GM12878 (cell line): ENCODE data around the gene UBASH3B. TPM values are rescaled to one million over a fixed set of nuclear protein-coding genes. Genes with fewer than 3 reads are reported as not detected.

ENCODE experiments used
- ATAC-seq: fragments of 200-7000 bp; cut with Tn5 transposase; 3 replicates; pipeline ENCODE4 v1.9.1; 2020; ENCODE audit warnings: mild to moderate bottlenecking, moderate library complexity
- BruUV-seq: library from RNA; stranded (reverse); fragments of 400-500 nt; replicated peaks from 2 replicates; lab custom pipeline; 2021; lab: Mats Ljungman, UMichigan
- CTCF ChIA-PET: fragments of 300-600 bp; sonication (Branson Sonifier 250); formaldehyde crosslinking; extraction: SDS; loops from one replicate; lab custom pipeline; 2021; ENCODE audit warnings: inconsistent platforms; lab: Yijun Ruan, JAX
- POLR2A ChIA-PET: fragments of 350-600 bp; formaldehyde crosslinking; extraction: SDS; loops from one replicate; lab custom pipeline; 2021; ENCODE audit warnings: inconsistent platforms; lab: Charles Lee
- RAD21 ChIA-PET: fragments of 300-600 bp; sonication (Branson Sonifier 250); formaldehyde crosslinking; loops from one replicate; lab custom pipeline; 2023; ENCODE audit warnings: antibody characterized with exemption; ENCODE audit not compliant: unreplicated experiment; lab: Charles Lee
- SMC1A ChIA-PET: fragments of 300-600 bp; sonication (Branson Sonifier 250); formaldehyde crosslinking; loops from one replicate; lab custom pipeline; 2023; ENCODE audit not compliant: unreplicated experiment, uncharacterized antibody; lab: Charles Lee
- DNase-seq: peaks from one replicate; pipeline ENCODE4 v3.0.0-alpha.2; 2011; ENCODE audit warnings: low read depth, low spot score
- FAIRE-seq: peaks from 3 replicates; lab custom pipeline; 2011; peaks lifted over from hg19 to GRCh38; lab: Jason Lieb, UNC
- H2AFZ ChIP-seq: 2 replicates; pipeline ENCODE4 v1.6.0; 2011; ENCODE audit warnings: low read depth, low read length, control low read depth; ENCODE audit not compliant: control insufficient read depth
- H3K27ac ChIP-seq: 2 replicates; pipeline ENCODE4 v1.5.1; 2011; ENCODE audit warnings: control low read depth; ENCODE audit not compliant: control insufficient read depth, insufficient read depth
- H3K27me3 ChIP-seq, 2 experiments: replicated peaks in 1 of 2; 2 replicates each; pipeline versions ENCODE4 v1.6.0 to v1.6.1; 2011; ENCODE audit warnings: low read length in 1 of 2; ENCODE audit not compliant: control insufficient read depth in 2 of 2, insufficient read depth in 2 of 2
- H3K36me3 ChIP-seq, 2 experiments: 2 replicates each; pipeline ENCODE4 v1.5.1; 2011; ENCODE audit warnings: low read length in 1 of 2; ENCODE audit not compliant: control insufficient read depth in 2 of 2, insufficient read depth in 2 of 2
- H3K4me1 ChIP-seq: 2 replicates; pipeline ENCODE4 v1.6.1; 2011; ENCODE audit warnings: mild to moderate bottlenecking, low read length, moderate library complexity, mixed read lengths; ENCODE audit not compliant: control insufficient read depth, insufficient read depth
- H3K4me2 ChIP-seq: 2 replicates; pipeline ENCODE4 v1.6.0; 2011; ENCODE audit warnings: control low read depth; ENCODE audit not compliant: control insufficient read depth, insufficient read depth
- H3K4me3 ChIP-seq: fragments of 200-600 bp; sonication (generic); 2 replicates; pipeline ENCODE4 v1.5.1; 2016
- H3K79me2 ChIP-seq: 2 replicates; pipeline ENCODE4 v1.6.0; 2011; ENCODE audit warnings: low read length; ENCODE audit not compliant: control insufficient read depth, insufficient read depth
- H3K9ac ChIP-seq: 2 replicates; pipeline ENCODE4 v1.8.0; 2011; ENCODE audit warnings: low read length, control low read depth, mixed read lengths; ENCODE audit not compliant: control insufficient read depth, insufficient read depth
- H3K9me3 ChIP-seq: replicated peaks from 3 replicates; pipeline ENCODE4 v1.5.1; 2011; ENCODE audit warnings: mild to moderate bottlenecking, low read length; ENCODE audit not compliant: control insufficient read depth, insufficient read depth
- H4K20me1 ChIP-seq: 2 replicates; pipeline ENCODE4 v1.6.0; 2011; ENCODE audit not compliant: control insufficient read depth, insufficient read depth
- DPF2 ChIP-seq: fragments of 450-650 bp; IDR thresholded peaks from 2 replicates; pipeline ENCODE4 v1.6.1; 2017; ENCODE audit warnings: mild to moderate bottlenecking
- EED ChIP-seq: sonication (generic); IDR thresholded peaks from 2 replicates; pipeline ENCODE4 v1.6.1; 2016; ENCODE audit warnings: antibody characterized with exemption, low read depth
- FOXM1 ChIP-seq: IDR thresholded peaks from 2 replicates; pipeline ENCODE4 v1.6.1; 2012; ENCODE audit warnings: low read depth, mild to moderate bottlenecking, inconsistent platforms, low read length, moderate library complexity
- HDGF ChIP-seq: fragments of 450-650 bp; IDR thresholded peaks from 2 replicates; pipeline ENCODE4 v1.6.1; 2016; ENCODE audit warnings: antibody characterized with exemption
- MAX ChIP-seq: IDR thresholded peaks from 2 replicates; pipeline ENCODE4 v1.6.1; 2012; ENCODE audit warnings: low read depth, low read length, improper control_type of control experiment
- MXI1 ChIP-seq: fragments of 150-350 bp; IDR thresholded peaks from 2 replicates; pipeline ENCODE4 v1.6.1; 2011; ENCODE audit warnings: low read depth, mild to moderate bottlenecking, inconsistent platforms, low read length, improper control_type of control experiment
- NR2C2 ChIP-seq: IDR thresholded peaks from 2 replicates; pipeline ENCODE4 v1.6.1; 2011; ENCODE audit warnings: borderline replicate concordance, low read depth; ENCODE audit not compliant: control insufficient read depth, insufficient read length
- RBBP5 ChIP-seq: fragments of 200-600 bp; sonication (generic); conservative IDR thresholded peaks from 2 replicates; pipeline ENCODE4 v1.6.1; 2016
- RUNX3 ChIP-seq: IDR thresholded peaks from 2 replicates; pipeline ENCODE4 v1.6.1; 2012; ENCODE audit warnings: low read length, inconsistent platforms
- SIN3A ChIP-seq: IDR thresholded peaks from 2 replicates; pipeline ENCODE4 v1.6.1; 2012; ENCODE audit warnings: low read depth, low read length, improper control_type of control experiment
- SIX5 ChIP-seq: IDR thresholded peaks from 2 replicates; pipeline ENCODE4 v1.6.1; 2011; ENCODE audit warnings: mild to moderate bottlenecking, low read depth, low read length, moderate library complexity; ENCODE audit not compliant: severe bottlenecking
- SMAD1 ChIP-seq: fragments of 450-650 bp; IDR thresholded peaks from 2 replicates; pipeline ENCODE4 v1.6.1; 2018; ENCODE audit warnings: mild to moderate bottlenecking, low read depth; ENCODE audit not compliant: partially characterized antibody
- SUZ12 ChIP-seq: fragments of 200-600 bp; sonication (generic); IDR thresholded peaks from one replicate; pipeline ENCODE4 v1.6.1; 2018; ENCODE audit warnings: antibody characterized with exemption, mild to moderate bottlenecking; ENCODE audit not compliant: unreplicated experiment
- USF2 ChIP-seq: IDR thresholded peaks from 2 replicates; pipeline ENCODE4 v1.6.1; 2011; ENCODE audit warnings: low read depth, low read length, improper control_type of control experiment, borderline replicate concordance
- ZNF217 ChIP-seq: fragments of 450-650 bp; IDR thresholded peaks from 2 replicates; pipeline ENCODE4 v1.6.1; 2017; ENCODE audit warnings: antibody characterized with exemption, mild to moderate bottlenecking
- ZNF24 ChIP-seq: fragments of 450-650 bp; IDR thresholded peaks from 2 replicates; pipeline ENCODE4 v1.6.1; 2017; ENCODE audit warnings: antibody characterized with exemption, mild to moderate bottlenecking
- ZNF384 ChIP-seq: IDR thresholded peaks from 2 replicates; pipeline ENCODE4 v1.6.1; 2012; ENCODE audit warnings: low read depth, mild to moderate bottlenecking, low read length, improper control_type of control experiment, borderline replicate concordance
- WGBS: methylation state at CpG from one replicate; pipeline ENCODE4 v1.1.6; 2016; ENCODE audit warnings: low lambda C conversion rate; ENCODE audit not compliant: insufficient replicate concordance, insufficient coverage; ENCODE audit errors: missing lambda C conversion rate; 5-methylcytosine and 5-hydroxymethylcytosine counted together
- in situ Hi-C: fragments of 300-500 bp; cut with MboI; formaldehyde crosslinking; loops from 9 replicates; pipeline ENCODE4 v1.14.3; 2018; ENCODE audit warnings: mixed read lengths
- intact Hi-C: fragments of 100-400 bp; cut with micrococcal nuclease; formaldehyde crosslinking; loops from one replicate; pipeline ENCODE4 v1.14.2; 2022; ENCODE audit not compliant: unreplicated experiment
- polyA plus RNA-seq, 11 experiments: library from polyadenylated mRNA; depleted of rRNA in 4 of 11; unstranded in 6 of 11; stranded (reverse) in 5 of 11; fragments of >200 nt; fragmentation: Nextera tagmentation in 4 of 11; fragmentation: Illumina TruSeq in 1 of 11; extraction: Ambion mirVana in 4 of 11; extraction: Trizol in 1 of 11; gene quantifications; 1 replicate in 1 of 11; 2 replicates in 10 of 11; pipeline versions ENCODE4 v1.2.1 to v1.2.3, GENCODE V29; 2011 to 2016; ENCODE audit warnings: inconsistent platforms in 2 of 11, missing spikeins in 2 of 11, low read depth in 1 of 11
- total RNA-seq, 4 experiments: library from RNA; depleted of rRNA in 3 of 4; stranded (reverse); fragments of >200 nt in 3 of 4; fragmentation: Illumina TruSeq in 1 of 4; extraction: Trizol in 1 of 4; gene quantifications; 2 replicates each; pipeline versions ENCODE4 v1.2.1 to v1.2.3, GENCODE V29; 2013 to 2021

Gene UBASH3B
- total and polyA plus RNA-seq, 10 of the 15 experiments (the other 5 are each of a cell fraction or from before 2014, with no cell fraction given) = 0.18 to 3.3 (median 0.57) TPM

- BruUV-seq = no TSS peak
- FAIRE-seq (no peak), ATAC-seq (no peak), DNase-seq (no peak)
- ChIA-PET POLR2A (no interaction called here), RAD21 (interaction anchor here (1.0 kb wide), 1 partner anchor 29 kb away, joined by 3 read pairs; no protein-coding TSS in a partner anchor), CTCF (interaction anchor here (1.3 kb wide), 1 partner anchor 39 kb away, joined by 3 read pairs; no protein-coding TSS in a partner anchor), SMC1A (interaction anchor here (1.1 to 1.2 kb wide), 2 partner anchors 33 to 46 kb away, joined by 3 to 4 read pairs; no protein-coding TSS in a partner anchor)
- in situ Hi-C loops = no loop called here
- Histone ChIP-seq H3K9me3 (no peaks in the 10 kb centered on the region), H2AFZ (no peak overlapping the region), H3K4me2 (no peak overlapping the region), H3K79me2 (no peaks in the 10 kb centered on the region), H3K4me1 (peaks cover 26% of the 10 kb centered on the region), H3K27ac (no peak overlapping the region), H3K9ac (no peak overlapping the region)
- intact Hi-C loops = no loop called here
- TF ChIP-seq DPF2 = no peak
- no peak for TF ChIP-seq ZNF384
- TF ChIP-seq MAX = no peak
- TF ChIP-seq MXI1 = no peak
- no peak for TF ChIP-seq SMAD1
- TF ChIP-seq USF2 = no peak
- TF ChIP-seq SUZ12 = no peak
- no peak for TF ChIP-seq ZNF24
- TF ChIP-seq RUNX3 = no peak
- TF ChIP-seq FOXM1 = no peak
- no peak for TF ChIP-seq NR2C2
- TF ChIP-seq RBBP5 = no peak
- no peak for TF ChIP-seq HDGF
- no peak for TF ChIP-seq ZNF217
- TF ChIP-seq SIX5 = no peak
- no peak for TF ChIP-seq SIN3A
- no peak for TF ChIP-seq EED
- TF ChIP-seq, all 136 proteins: peak for 0
- Histone ChIP-seq H3K27me3 (no peaks in the 10 kb centered on the region; a peak in 1 of 4 replicates), H3K36me3 (no peaks in the 10 kb centered on the region), H4K20me1 (no peaks in the 10 kb centered on the region), H3K4me3 (no peak overlapping the region)
- 37% methylated on average over 11 of the region's 11 CpGs for WGBS
These were observed 60.3 kb downstream of the UBASH3B start for GRCh38 chr11:122715548-122716440.
